Stimulated activated CD4-positive, alpha-beta T cell treated with anti-CD3 and anti-CD28 coated beads, TNF-alpha, amount 100 ng/mL, for 4 hours (primary cell): ENCODE data around the gene MATN1.

ENCODE experiments used
- DNase-seq, 3 experiments: peaks; one replicate each; pipeline ENCODE4 v3.0.0-alpha.2; 2020; ENCODE audit warnings: low read depth in 3 of 3

The MATN1 gene

GRCh38 chr1:30682396-30683275 is 40.7 kb downstream of the MATN1 start:
- no peak for DNase-seq

- no peak for DNase-seq
Observed at GRCh38 chr1:30681782-30682181, 41.6 kb downstream of the MATN1 start.

GRCh38 chr1:30680879-30681278 is 42.5 kb downstream of the MATN1 start:
- no peak for DNase-seq

GRCh38 chr1:30680429-30680828 is 43.0 kb downstream of the MATN1 start:
- no peak for DNase-seq

- no peak for DNase-seq
Observed at GRCh38 chr1:30679976-30680305, 43.4 kb downstream of the MATN1 start.

- DNase-seq, result no peak
Observed at GRCh38 chr1:30679201-30679975, 44.0 kb downstream of the MATN1 start.

GRCh38 chr1:30678209-30678608 is 45.2 kb downstream of the MATN1 start:
- no peak for DNase-seq

GRCh38 chr1:30677471-30677870 is 45.9 kb downstream of the MATN1 start:
- no peak for DNase-seq

GRCh38 chr1:30675761-30676160 is 47.6 kb downstream of the MATN1 start:
- DNase-seq, result no peak

GRCh38 chr1:30675289-30675688 is 48.1 kb downstream of the MATN1 start:
- no peak for DNase-seq

- no peak for DNase-seq
Observed at GRCh38 chr1:30673395-30673794, 50.0 kb downstream of the MATN1 start.

- no peak for DNase-seq
Observed at GRCh38 chr1:30672661-30673060, 50.7 kb downstream of the MATN1 start.

- no peak for DNase-seq
Observed at GRCh38 chr1:30670240-30671060, 52.9 kb downstream of the MATN1 start.

GRCh38 chr1:30668546-30669327 is 54.6 kb downstream of the MATN1 start:
- no peak for DNase-seq

GRCh38 chr1:30668024-30668423 is 55.4 kb downstream of the MATN1 start:
- DNase-seq, result no peak

GRCh38 chr1:30666756-30667273 is 56.6 kb downstream of the MATN1 start:
- DNase-seq, result no peak

GRCh38 chr1:30665216-30666010 is 58.0 kb downstream of the MATN1 start:
- no peak for DNase-seq

GRCh38 chr1:30664103-30664755 is 59.2 kb downstream of the MATN1 start:
- no peak for DNase-seq

GRCh38 chr1:30663596-30664091 is 59.7 kb downstream of the MATN1 start:
- no peak for DNase-seq
